GM12873 (cell line): ENCODE data around the gene ZNF14.

Source experiments
- TF ChIP-seq, protein P1 (sequence below): IDR thresholded peaks from 2 replicates; pipeline ENCODE4 v1.5.1; 2012; ENCODE audit warnings: low read depth, mild to moderate bottlenecking, moderate library complexity, low read length, control low read depth; ENCODE audit not compliant: insufficient read depth; ENCODE audit errors: missing control alignments

The ZNF14 gene

DNA sequence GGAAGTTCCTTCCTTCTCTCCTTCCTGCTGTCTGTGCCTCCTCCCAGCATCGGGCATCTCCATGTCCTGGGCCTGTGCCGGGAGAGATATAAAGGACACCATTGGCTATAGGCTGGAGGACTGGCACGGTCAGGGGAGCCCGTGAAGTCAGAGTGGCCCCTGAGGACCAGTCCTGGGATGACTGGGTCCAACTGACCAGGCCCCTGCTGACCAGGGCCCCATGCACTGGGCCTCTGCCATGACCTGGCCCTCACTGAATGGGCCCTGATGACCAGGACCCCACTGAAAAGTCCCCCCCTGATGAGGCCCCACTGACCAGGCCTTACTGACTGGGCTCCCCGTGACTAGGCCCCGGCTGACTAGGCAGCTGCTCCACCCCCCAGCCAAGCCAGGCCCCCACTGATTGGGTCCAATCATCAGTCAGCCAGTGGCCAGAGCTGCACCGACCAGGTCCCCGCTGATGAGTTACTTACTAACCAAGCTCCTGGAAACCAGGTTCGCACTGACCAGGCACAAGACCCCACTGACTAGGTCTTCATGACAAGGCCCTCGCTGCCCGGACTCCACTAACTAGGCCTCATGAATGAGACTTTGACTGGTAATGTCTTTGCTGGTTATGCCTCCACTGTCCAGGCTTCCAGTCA is 20.0 kb upstream of the ZNF14 start:
- TF ChIP-seq, protein P1, sequence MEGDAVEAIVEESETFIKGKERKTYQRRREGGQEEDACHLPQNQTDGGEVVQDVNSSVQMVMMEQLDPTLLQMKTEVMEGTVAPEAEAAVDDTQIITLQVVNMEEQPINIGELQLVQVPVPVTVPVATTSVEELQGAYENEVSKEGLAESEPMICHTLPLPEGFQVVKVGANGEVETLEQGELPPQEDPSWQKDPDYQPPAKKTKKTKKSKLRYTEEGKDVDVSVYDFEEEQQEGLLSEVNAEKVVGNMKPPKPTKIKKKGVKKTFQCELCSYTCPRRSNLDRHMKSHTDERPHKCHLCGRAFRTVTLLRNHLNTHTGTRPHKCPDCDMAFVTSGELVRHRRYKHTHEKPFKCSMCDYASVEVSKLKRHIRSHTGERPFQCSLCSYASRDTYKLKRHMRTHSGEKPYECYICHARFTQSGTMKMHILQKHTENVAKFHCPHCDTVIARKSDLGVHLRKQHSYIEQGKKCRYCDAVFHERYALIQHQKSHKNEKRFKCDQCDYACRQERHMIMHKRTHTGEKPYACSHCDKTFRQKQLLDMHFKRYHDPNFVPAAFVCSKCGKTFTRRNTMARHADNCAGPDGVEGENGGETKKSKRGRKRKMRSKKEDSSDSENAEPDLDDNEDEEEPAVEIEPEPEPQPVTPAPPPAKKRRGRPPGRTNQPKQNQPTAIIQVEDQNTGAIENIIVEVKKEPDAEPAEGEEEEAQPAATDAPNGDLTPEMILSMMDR = no peak

DNA sequence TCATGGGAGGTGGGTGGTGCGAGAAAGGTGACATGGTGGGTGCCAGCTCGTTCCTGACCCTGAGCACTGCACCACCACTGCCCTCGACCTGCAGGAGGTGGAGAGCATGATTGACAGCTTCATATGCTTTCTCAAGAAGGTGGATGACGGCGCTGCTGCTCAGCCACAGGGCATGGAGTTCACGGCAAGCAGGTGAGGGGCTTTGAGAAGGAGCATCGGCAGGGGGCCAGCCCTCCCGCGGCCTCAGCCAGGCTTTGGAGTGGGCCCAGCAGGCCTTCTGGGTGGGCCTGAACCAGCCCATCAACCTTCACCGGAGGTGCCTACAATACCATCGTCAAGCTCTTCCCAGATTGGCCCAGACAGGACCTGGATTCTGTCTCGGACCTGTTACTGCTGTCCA is 18.9 kb upstream of the ZNF14 start:
- TF ChIP-seq, protein P1 = no peak

DNA sequence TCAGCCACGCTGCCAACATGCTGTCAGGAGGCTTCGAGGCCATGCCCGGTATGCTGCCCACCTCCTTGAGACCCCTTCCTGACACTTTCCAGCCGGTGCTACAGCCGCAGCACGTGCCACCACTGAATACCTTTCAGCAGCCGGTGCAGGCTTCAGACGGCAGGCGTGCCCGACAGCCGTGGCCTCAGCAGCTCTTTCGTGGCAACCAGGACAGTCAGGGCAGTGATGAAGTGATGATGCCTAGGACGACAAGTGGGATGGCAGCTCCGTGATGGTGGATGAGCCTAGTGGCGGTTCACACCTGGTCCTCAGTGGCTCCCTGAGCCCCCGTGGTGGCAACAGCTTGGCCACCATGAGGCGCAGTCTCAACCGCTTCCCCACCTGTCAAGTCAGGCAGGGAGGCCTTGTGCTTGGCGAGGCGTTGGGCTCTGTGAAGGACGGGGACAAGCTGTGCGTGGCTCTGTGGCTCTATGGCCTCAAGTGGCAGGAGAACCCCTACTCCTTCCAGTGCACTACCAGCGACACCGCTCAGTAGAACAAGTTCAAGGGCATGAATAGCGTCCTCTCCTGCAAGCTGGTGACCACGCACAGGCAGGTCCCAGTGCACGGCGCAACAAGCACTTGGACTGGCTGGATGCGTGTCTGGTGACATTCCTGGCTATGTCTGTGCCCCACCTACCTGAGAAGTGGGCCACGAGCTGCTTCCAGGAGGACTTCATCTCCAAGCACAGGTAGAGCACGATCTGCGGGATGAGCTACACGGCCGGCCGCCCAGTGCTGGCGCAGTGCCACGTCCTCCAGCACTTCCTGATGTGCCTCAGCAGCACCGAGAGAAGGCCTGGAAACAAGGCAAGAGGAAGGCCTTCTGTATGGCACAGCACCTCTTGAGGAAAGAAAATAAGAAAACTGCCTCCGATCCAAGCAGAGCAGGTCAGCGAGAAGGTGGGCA is 18.2 kb upstream of the ZNF14 start:
- TF ChIP-seq, protein P1 = no peak

DNA sequence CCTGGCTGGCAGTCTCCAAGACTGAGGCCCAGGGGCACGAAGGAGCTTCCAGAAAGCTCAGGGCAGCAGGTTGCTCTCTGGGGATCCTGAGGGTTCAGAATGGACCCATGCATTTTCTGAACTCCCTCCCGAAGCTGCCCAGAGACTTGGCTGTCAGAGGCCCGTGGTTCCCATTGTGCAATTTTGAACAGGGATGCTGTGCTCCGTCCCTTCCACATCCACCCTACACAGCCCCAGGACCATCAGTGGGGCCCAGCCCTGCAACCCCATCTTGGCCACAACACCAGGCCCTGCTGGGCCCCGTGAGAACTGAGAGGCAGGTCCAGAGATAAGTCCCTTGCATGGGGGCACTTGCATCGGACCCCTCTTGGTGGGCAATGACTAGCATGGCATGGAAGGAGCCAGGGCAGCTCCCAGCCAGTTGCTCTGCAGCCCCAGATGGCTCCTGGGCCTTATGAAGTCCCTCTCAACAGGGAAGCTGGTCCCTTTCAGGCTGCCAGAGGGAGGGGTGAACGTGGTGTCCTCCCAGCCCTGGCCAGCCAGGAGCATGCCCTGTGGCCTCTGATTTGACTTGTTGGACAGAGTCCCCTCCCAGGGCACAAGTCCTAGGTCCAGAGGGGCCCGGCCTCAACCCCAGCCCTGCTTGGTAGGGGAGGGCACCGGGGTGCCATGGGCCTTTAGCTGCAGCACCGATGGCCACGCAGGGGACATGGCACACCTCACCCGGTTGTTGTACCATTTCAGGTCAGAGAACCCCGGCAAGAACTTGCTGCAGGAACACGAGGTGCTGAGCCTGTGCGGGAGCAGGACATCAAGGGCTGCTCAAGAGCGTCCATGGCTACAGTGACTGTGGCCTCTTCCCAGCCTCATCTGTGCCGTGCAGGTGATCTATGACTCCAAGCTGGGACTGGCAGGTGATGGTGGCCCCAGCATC is 17.3 kb upstream of the ZNF14 start:
- TF ChIP-seq, protein P1 = no peak

DNA sequence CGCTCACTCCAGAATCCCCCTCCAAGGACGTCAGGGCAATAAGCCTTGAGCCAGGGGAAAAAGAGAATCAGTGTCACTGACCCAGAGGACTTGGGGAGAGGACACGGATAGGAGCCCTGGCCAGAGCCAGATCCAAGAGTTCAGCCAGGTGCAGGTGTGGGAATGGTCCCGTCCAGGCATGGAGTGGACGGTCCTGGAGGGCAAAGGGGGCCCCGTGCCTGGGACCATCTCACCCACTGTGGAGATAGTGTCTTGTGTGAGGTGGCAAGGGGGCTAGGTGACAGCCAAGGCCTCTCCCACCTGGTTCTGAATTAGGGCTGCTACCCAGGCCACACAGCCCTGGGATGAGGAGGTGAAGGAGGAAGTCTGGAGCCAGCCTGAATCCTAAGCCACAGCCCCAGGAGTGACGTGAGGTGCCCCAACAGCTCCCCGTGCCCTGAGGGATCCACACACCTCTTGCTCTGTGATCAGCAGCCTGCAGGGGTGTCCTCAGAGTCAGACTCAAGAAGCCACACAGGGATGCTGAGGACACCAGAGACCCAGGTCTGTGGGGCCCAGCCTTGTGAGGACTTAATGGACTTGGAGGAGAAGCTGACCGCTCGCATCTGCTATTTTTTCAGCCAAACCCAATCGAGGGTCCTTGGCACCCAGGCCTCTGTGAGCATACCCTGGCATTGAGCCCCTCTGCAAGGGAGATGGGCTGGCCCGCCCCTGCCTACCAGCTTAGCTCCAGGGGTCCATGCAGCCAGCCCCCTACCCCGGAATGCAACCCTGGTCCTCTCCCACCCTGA is 16.4 kb upstream of the ZNF14 start:
- TF ChIP-seq, protein P1 = no peak

DNA sequence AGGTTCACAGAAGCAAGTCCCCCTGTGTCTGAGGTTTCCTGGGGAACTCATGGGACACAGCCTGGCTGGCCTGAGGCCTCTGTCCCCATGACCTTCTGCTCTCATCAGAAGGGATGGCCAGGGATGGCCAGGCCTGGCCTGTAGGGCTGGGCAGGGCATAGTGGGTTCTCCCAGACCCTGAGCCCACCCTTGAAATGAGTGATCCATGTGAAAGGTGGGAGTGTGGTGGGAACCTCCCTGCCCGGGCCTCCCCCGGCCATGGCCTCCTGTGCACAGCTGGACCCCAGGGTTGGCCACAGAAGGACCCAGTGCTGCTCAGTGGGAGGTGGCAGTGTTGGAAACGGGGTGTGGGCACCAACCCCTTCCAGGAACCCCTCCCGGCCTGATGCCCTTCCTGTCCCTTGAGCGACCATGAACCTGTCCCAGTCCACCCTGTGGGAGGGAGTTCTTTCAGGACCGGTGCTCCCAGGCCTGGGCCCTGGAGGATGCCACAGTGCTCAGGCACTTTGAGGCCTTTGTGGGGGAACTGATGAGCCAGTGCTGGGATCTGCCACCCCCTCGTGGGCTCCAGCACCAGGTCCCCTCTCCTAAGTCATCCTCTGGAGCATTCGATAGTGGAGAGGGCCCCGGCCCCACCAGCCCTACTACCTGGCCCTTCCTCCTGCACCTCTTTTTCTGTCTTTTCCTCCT is 15.5 kb upstream of the ZNF14 start:
- TF ChIP-seq, protein P1 = no peak
